NCI-H1694 treated with DMSO at 0.1 percent for 48 hours (cell line): Measurements from ENCODE around the gene ADGRG4.
"Not testable (repeated sequence)": the region's sequence is repeated elsewhere in the genome, so short reads cannot be mapped to it uniquely, and the experiment has no call there.

ENCODE experiments used
- DNase-seq: peaks from one replicate; lab custom pipeline; 2025; lab: John Stamatoyannopoulos, UW

The ADGRG4 gene

GRCh38 chrX:136300721-136301120, at the start of gene ADGRG4:
ADGRG4 (plus strand) TSS chrX:136300963; CDS start chrX:136308778, 7,815 bp downstream.
- not testable (repeated sequence) for DNase-seq

GRCh38 chrX:136251041-136251991, 49.4 kb upstream of the ADGRG4 start, which contains the start of gene MAP7D3:
MAP7D3 (minus strand) TSS chrX:136251400; CDS start chrX:136251358, 42 bp downstream.
- DNase-seq: peak; percentile 35

GRCh38 chrX:136255541-136255940, 45.2 kb upstream of the ADGRG4 start:
- no peak for DNase-seq

- DNase-seq: no peak
Observed at GRCh38 chrX:136256026-136256425, 44.7 kb upstream of the ADGRG4 start.

- no peak for DNase-seq
Observed at GRCh38 chrX:136258951-136259350, 41.8 kb upstream of the ADGRG4 start.

- DNase-seq: no peak
Observed at GRCh38 chrX:136259543-136259942, 41.2 kb upstream of the ADGRG4 start.

- DNase-seq: no peak
Observed at GRCh38 chrX:136260776-136261175, 40.0 kb upstream of the ADGRG4 start.

- no peak for DNase-seq
Observed at GRCh38 chrX:136261321-136261720, 39.4 kb upstream of the ADGRG4 start.

- DNase-seq: no peak
Observed at GRCh38 chrX:136262243-136262642, 38.5 kb upstream of the ADGRG4 start.

GRCh38 chrX:136262812-136263315, 37.9 kb upstream of the ADGRG4 start:
- DNase-seq: no peak

- DNase-seq: no peak
Observed at GRCh38 chrX:136266828-136267227, 33.9 kb upstream of the ADGRG4 start.

- DNase-seq: peak; percentile 45
Observed at GRCh38 chrX:136268051-136269048, 32.4 kb upstream of the ADGRG4 start.

GRCh38 chrX:136269921-136270320, 30.8 kb upstream of the ADGRG4 start:
- DNase-seq: no peak

- DNase-seq: no peak
Observed at GRCh38 chrX:136271300-136271699, 29.5 kb upstream of the ADGRG4 start.

- DNase-seq: no peak
Observed at GRCh38 chrX:136272325-136272724, 28.4 kb upstream of the ADGRG4 start.

GRCh38 chrX:136273986-136274385, 26.8 kb upstream of the ADGRG4 start:
- peak; percentile 26 for DNase-seq

- DNase-seq: no peak
Observed at GRCh38 chrX:136275553-136275952, 25.2 kb upstream of the ADGRG4 start.

GRCh38 chrX:136286375-136286774, 14.4 kb upstream of the ADGRG4 start:
- not testable (repeated sequence) for DNase-seq

- DNase-seq: no peak
Observed at GRCh38 chrX:136291824-136292223, 8.9 kb upstream of the ADGRG4 start.

- no peak for DNase-seq
Observed at GRCh38 chrX:136292656-136293055, 8.1 kb upstream of the ADGRG4 start.

GRCh38 chrX:136295380-136295779, 5.4 kb upstream of the ADGRG4 start:
- no peak for DNase-seq

- DNase-seq: no peak
Observed at GRCh38 chrX:136303041-136303440, 2.3 kb downstream of the ADGRG4 start.
